Small intestine (tissue), 7 donors: ENCODE data around the gene VIPR2. TPM values are rescaled to one million over a fixed set of nuclear protein-coding genes. Genes with fewer than 3 reads are reported as not detected.
A peak's percentile ranks its signal among the peaks of the same experiment; 100 is the strongest.

ENCODE experiments used
- DNase-seq, 2 donors: peaks; one replicate each; pipeline versions ENCODE4 v3.0.0 to v3.0.0-alpha.2; 2013
- FAIRE-seq: peaks from 2 replicates; lab custom pipeline; 2012; peaks lifted over from hg19 to GRCh38; lab: Jason Lieb, UNC
- H3K27ac ChIP-seq, 3 donors: one replicate each; pipeline ENCODE4 v1.5.1; 2013; ENCODE audit warnings: low read length in 2 of 3, mild to moderate bottlenecking in 2 of 3, control low read depth in 1 of 3, inconsistent platforms in 1 of 3, low read depth in 1 of 3, moderate library complexity in 1 of 3
- H3K27me3 ChIP-seq, 3 donors: one replicate each; pipeline ENCODE4 v1.6.1; 2013; ENCODE audit warnings: low read length in 3 of 3, inconsistent platforms in 1 of 3; ENCODE audit not compliant: control insufficient read depth in 3 of 3, insufficient read depth in 3 of 3
- H3K36me3 ChIP-seq, 3 donors: one replicate each; pipeline ENCODE4 v1.6.1; 2013; ENCODE audit warnings: low read length in 3 of 3, inconsistent platforms in 1 of 3, low read depth in 1 of 3, mild to moderate bottlenecking in 1 of 3, moderate library complexity in 1 of 3; ENCODE audit not compliant: control insufficient read depth in 3 of 3, insufficient read depth in 2 of 3
- H3K4me1 ChIP-seq, 3 donors: one replicate each; pipeline ENCODE4 v1.6.1; 2013; ENCODE audit warnings: low read length in 2 of 3, inconsistent platforms in 1 of 3, low read depth in 1 of 3, mild to moderate bottlenecking in 1 of 3, moderate library complexity in 1 of 3; ENCODE audit not compliant: control insufficient read depth in 3 of 3, insufficient read depth in 2 of 3
- H3K4me3 ChIP-seq, 3 donors: one replicate each; pipeline ENCODE4 v1.5.1; 2013; ENCODE audit warnings: low read length in 3 of 3, control low read depth in 1 of 3, inconsistent platforms in 1 of 3, low read depth in 1 of 3, mild to moderate bottlenecking in 1 of 3, moderate library complexity in 1 of 3
- H3K9me3 ChIP-seq, 2 donors: one replicate each; pipeline ENCODE4 v1.6.1; 2013; ENCODE audit warnings: low read depth in 1 of 2, low read length in 1 of 2; ENCODE audit not compliant: control insufficient read depth in 2 of 2, insufficient read depth in 1 of 2
- WGBS, 3 donors: extraction: QIAGEN DNeasy Blood & Tissue Kit; methylation state at CpG; one replicate each; pipeline ENCODE4 v1.1.7; 2013; 5-methylcytosine and 5-hydroxymethylcytosine counted together
- polyA plus RNA-seq, 4 donors: library from polyadenylated mRNA; stranded (reverse) in 3 of 4; unstranded in 1 of 4; fragments of 200-250 nt in 3 of 4; fragments of 120-200 nt in 1 of 4; gene quantifications; one replicate each; pipeline versions ENCODE4 v1.2.1 to v1.2.3, GENCODE V29; 2013
- donor health status: healthy with polysubstance abuse.
- donor health status: control.
- donor health status: control.
- donor health status: Bipolar disorder and iron deficiency.
- donor health status: healthy.

The VIPR2 gene
- polyA plus RNA-seq, 4 donors = 0.81 to 1.2 (median 0.97) TPM; not detected in 1

GRCh38 chr7:158979023-158979529 is 165.6 kb downstream of the VIPR2 start:
- Histone ChIP-seq H3K4me3 (no peak overlapping the region), H3K4me1 (no peaks in the 10 kb centered on the region), H3K36me3 (no peaks in the 10 kb centered on the region), H3K9me3 (peaks cover 3 to 38% of the 10 kb centered on the region in 2 donors), H3K27me3 (no peaks in the 10 kb centered on the region), H3K27ac (peak overlapping the region in 1 of 3 donors; percentile 27)
- WGBS, 3 donors = 79 to 81% (median 79%) methylated on average over 18 of the region's 18 CpGs
- FAIRE-seq (no peak), DNase-seq (no peak)
